GM19099 (cell line): ENCODE data around the gene HSPB2.
A peak's percentile ranks its signal among the peaks of the same experiment; 100 is the strongest.

Experiments used
- POLR2A ChIP-seq: IDR thresholded peaks from 3 replicates; pipeline ENCODE4 v1.6.1; 2011; ENCODE audit warnings: low read depth; ENCODE audit not compliant: insufficient read length; ENCODE audit errors: extremely low read depth

HSPB2 gene

DNA sequence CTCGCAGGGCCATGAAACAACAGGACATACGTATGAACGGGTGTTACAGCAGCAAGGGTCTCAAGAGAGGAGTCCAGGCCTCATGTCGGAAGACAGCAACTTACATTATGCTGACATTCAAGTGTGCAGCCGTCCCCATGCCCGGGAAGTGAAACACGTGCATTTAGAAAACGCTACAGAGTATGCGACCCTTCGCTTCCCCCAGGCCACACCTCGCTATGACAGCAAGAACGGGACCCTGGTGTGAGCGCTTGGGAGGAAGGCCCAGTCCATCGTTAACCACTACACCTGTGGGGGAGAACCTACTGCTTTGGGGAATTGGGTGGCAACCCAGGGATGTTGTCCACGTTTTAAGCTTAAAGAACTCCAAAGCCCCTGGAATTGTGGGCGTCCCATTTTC lies 13.4 kb downstream of the HSPB2 start:
- TF ChIP-seq POLR2A, result no peak

DNA sequence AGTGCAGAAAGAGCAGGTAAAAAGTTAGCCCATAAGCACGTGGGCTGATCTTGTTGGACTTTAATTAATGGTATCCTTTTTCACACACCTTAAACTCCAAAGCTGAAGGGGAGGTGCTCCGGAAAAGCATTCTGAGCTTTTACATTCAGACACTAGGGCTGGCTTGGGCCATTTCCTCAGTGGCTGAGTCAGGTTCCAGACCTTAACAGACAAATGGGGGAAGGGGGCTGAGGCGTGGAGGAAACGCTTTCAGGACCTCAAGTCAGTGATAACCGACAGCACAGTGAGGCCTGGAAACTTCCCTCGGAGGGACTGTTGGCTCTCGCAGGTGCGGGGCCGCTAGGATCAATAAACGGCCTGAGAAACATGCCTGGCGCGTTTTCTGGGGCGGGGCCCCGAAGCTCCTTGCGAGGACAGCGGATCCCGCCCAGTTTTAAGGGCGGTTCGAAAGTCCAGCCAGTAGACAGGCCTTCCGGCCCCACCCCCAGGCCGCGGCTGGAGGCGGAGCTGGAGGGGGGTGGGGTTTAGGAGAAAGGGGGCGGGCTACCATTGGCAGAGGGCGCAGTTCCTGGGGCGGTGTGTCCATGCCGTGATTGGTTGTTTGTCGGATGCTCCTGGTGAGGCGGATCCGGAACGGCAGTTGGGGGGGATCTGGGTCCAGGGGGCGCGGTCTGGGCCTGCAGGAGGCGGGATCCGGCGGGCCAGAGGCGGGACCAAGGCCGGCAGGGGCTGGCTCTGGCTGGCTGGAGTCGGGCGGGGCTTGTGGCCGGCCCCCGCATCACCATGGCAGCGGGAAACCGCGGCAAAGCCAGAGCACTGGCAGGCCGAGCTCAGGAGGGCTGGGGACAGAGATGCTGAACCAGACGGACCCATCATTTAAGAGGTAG lies 14.2 kb downstream of the HSPB2 start:
- peak; percentile 82 for TF ChIP-seq POLR2A

DNA sequence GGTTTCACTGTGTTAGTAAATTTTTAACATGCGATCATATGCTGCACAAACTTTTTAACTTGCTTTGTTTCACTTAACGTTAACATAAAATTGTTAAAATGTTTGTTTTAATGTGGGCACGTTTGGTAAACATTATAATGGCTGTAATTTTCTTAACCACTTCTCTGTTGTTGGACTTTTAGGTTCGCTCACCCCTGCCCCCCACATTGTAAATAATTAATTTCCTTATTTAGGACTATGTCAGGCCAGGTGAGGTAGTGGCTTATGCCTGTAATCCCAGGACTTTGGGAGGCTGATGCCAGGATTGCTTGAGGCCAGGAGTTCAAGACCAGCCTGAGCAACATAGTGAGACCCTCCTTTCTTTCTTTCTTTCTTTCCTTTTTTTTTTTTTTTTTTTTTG lies 17.9 kb downstream of the HSPB2 start:
- no peak for TF ChIP-seq POLR2A

DNA sequence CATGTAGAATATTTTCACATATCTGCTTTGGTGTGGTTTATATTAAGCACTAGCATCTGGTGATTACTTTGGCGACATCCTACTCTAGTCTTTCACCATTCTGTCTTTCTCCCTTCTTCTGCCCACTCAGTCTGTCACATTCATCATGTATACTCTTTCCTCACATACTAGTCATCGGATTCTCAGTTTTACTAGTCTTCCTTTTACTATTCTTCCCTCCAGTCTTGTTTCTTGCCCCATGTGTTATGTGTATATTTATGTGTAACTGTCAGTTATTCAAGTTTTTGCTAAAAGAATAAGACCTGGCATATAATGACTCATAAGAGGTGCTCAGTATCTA lies 20.0 kb downstream of the HSPB2 start:
- no peak for TF ChIP-seq POLR2A

DNA sequence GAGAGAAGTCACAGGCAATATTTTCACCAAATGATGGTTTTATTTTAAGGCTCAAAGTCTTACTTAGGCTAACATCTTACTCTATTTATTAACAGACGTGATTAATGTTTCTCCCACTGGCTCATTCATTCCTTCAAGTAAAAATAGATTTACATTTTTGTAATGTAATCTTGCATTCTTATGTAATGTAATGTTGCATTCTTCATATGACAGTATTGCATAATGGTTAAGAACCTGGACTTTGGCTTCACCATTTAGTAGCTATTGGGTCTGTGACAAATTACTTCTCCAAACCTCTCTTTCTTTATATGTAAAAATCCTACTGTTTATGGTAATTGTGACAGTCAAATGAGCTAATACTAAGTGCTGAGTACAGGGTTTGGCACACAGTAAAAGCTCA lies 21.3 kb downstream of the HSPB2 start:
- TF ChIP-seq POLR2A, result no peak

DNA sequence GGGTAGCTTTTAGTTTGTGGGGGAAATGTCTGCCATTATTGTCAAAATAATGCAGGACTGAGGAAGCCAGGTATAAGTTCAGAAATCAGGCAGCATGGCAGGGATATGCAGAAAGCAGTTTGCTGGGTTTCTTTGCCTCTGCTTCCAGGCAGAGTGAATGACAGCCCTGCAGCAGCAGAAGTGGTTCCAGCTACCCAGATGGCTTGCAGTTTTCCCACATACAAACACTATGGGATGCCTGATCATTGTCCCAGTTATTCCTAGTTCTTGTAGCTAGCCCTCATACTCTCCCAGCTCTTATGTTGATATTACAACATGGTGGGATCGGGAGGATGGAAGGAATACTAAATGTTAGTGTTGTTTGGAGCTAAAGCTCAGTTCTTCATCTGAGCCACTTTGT lies 21.8 kb downstream of the HSPB2 start:
- no peak for TF ChIP-seq POLR2A

DNA sequence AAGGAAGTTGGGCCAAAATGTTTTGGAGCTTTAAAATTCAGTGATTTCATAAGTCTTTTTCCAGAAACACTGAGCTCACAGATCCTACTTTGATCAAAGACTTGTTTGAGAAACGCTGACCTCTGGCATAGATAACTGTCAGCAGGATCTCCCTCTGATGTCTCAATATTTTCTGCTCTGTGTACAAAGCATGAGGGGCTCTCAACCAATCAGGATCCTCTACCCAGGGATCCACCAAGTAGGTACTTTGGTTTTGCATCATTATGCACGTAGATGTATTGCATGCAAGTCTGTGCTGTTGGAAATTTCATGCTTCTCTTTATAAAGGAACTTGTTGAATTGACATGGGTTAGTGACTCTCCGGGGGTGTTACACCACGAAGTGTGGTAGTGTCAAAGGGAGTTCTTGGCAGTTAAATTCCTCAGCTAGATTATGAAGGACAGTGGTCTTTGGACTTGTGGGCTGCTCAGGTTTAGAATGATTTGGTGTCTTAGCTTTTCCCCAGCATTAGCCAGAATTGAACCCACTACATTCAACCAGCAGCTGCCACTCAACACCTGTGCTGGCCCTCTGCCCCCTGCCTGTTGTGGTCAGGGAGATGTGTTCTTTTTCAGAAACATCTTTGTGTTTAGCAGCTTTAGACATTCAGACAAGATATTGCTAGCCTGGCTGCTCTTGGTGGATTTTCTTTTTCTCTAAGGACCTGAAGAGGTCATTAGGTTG lies 22.9 kb downstream of the HSPB2 start:
- TF ChIP-seq POLR2A, result no peak

DNA sequence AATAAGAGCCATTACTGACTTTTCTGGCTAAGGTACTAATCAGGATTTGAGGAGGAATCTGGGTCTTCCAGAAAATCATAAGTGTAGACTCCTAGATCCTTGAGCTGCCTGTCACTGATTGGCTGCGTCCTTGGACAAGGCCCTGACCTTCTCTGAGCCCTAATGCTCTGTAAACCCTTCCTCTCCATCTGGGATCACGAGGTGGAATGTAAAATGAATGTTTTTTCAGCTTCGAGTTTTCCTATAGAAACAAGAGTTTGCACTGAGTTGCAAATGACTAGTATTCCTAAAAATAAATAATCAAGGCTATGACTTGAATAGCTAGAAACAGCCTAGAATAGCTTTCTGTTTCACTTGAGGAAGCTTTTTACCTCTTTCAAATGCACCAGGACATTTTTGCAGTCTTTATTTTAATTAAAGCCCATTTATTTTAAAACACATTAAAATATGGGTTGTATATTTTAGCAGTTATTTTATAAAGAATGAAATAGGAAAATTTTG lies 23.6 kb downstream of the HSPB2 start:
- TF ChIP-seq POLR2A, result no peak

DNA sequence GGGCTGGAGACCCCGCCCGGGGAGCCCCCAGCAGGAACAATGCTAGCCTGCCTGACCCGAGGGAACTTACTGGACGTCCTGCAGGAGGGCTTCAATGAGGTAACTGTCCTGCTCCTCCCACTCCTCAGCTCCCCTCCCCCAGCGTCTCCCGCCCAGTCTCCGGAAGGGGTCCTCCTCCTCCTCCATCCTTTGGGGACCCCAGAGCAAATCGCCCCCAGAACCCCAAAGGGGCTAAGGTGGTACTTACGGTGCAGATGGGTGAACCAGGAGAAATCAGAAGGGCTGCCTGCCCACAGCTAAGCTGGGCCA lies 24.9 kb downstream of the HSPB2 start:
- no peak for TF ChIP-seq POLR2A

DNA sequence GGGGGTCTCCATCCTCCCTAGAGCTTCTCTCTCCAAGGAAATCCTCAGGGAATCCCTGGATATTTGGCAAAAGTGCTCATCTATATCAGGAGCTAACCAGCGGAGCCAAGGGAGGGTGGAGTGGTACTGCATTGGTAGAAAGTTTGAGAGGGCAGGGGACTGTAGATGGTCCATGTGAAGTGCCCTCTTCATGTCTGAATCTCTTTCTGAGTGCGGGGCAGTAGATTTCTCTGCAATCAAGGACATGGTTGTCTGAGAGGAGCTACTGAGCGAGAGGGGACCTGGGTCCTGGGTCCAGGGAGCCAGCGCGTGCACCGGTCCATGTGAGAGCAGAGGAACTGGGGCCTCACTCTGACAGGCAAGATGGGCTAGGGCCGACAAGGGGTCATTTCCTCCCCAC lies 25.3 kb downstream of the HSPB2 start:
- TF ChIP-seq POLR2A, result no peak

DNA sequence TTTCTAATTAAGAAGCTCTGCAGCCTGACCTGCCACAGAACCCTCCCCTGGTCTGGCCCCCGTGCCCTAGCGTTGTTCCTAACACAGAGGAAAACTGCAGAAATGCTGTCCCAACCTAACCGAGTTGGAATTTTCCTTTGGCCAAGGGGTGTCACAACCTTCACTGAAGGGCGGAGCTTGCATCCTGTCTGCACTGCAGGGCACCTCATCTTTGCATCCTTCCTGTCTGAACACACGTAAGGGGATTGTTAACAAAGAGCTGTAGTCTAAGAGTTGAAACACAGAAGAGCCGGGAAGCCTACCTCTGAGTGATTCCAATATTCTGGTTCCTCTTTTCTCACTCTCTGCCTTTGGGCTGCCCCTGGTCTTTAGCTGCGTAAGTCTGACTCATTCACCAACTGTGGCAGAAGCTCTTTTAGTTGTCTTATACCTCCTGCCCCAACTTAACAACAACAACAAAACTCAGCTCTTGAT lies 26.2 kb downstream of the HSPB2 start:
- no peak for TF ChIP-seq POLR2A

DNA sequence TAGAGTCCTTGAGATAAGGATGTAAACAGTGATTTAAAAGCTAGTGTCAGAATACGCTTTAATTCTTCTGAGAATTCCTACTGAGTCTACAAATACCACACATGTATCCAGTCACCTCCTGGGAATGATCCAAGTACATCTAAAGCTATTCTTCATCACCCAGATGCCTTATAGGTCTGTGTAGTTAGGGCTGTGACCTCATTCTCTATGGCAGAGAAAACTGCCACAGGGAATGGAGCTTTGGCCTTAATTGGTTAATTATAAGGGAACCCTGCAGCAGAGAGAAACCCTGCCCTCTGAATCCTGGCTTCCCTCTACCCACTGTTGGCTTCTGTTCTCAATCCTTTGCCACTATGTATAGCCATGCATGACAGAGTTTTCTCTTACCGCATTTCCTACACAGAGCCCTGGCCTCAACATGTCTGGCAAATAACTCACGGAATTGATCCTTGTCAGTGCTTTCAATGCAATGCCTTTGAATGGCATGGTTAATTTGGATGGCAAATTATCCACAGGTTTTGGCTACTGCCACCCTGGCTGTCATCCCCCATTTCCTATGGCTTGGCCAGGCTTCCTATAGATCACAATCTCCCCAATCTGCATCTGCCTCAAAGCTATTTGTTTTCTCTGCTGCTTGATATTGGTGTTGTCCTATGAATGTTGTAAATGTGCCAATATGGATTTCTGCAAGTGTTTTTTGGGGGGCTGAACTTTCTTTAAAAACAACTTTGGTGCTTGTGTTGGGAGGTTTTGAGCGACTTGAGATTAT lies 27.5 kb downstream of the HSPB2 start:
- no peak for TF ChIP-seq POLR2A

DNA sequence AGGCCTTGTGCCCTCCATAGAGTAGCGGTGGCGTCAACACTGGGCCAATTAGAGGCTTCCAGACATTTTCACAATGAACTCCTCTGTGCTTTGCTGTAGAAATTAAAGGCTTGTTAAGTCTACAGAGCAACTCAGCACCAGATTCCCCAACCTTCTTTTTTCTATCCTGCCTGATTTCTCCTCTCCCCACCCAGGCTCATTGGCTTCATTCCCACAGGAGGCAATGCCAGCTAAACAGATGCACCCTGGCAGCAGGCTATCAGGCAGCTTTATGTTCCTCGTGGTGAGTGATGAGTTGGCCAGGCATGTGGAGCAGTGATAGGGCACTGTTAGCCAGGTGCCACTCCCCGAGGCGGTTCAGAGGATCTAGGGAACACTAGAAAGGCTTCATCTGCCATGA lies 29.4 kb downstream of the HSPB2 start:
- TF ChIP-seq POLR2A, result no peak

DNA sequence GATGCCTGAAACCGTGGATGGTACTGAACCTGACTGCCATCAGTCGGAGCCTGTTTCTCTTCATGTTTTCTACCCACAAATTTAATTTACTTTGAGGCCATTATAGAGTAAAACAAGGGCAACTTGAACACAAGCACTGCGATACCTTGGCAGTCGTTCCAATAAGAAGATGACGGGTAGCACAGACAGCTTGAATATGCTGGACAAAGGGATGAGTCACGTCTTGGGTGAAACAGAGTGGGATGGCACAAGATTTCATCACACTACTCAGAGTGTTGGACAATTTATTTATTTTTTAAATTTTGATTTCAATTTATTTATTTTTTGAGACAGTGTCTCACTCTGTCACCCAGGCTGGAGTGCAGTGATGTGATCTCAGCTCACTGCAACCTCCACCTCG lies 30.3 kb downstream of the HSPB2 start:
- TF ChIP-seq POLR2A, result no peak

DNA sequence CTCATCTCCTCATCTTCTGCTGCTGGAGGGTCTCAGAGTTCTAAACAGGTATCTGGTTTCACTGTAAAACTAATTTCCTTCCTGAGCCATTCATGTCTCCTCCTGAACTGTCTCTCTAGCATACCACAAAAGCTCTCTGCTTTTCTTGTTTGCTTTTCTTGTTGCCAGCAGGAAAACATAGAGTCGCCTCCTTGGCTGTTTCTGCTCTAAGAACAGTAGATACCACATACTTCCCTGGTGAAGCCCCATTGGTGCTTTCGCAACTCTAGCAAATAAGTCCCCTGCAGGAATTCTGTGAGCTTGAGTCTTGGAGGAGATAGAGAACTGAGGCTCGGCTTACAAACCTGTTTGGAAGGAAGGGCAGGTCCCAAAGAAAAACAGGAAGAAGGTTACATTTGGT lies 31.6 kb downstream of the HSPB2 start:
- TF ChIP-seq POLR2A, result no peak
